Astrocyte (in vitro differentiated cells and primary cell): Measurements from ENCODE around the gene CRACR2A.

ENCODE experiments used
- EZH2 ChIP-seq: IDR thresholded peaks from 2 replicates; pipeline ENCODE4 v1.6.1; 2012; ENCODE audit warnings: mild to moderate bottlenecking, low read length, inconsistent platforms; ENCODE audit not compliant: insufficient read depth
- TF ChIP-seq, protein P1 (sequence below): IDR thresholded peaks from 2 replicates; pipeline ENCODE4 v1.5.1; 2011; ENCODE audit warnings: low read depth, mild to moderate bottlenecking, inconsistent platforms, low read length, moderate library complexity; ENCODE audit not compliant: insufficient read depth

DNA sequence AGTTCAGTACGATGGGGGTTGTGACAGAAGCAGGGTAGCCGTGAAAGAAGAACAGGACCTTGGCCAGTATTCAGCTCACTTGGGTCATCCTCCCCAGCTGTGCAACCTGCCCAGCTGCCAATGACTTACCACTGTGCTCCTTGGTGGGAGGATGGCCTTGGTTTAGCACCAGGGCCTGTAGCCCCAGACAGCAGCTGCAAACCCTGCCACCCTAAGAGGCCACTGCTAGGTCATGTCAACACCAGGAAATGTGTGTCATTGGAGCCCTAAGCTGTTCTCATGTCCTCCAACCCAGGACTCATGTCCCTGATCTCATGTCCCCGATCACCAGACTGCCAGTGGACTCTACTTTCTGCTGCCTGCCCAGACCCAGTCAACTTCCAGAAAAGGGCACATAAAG is 3.0 kb upstream of the CRACR2A start:
- TF ChIP-seq EZH2 = no peak
- TF ChIP-seq, protein P1, sequence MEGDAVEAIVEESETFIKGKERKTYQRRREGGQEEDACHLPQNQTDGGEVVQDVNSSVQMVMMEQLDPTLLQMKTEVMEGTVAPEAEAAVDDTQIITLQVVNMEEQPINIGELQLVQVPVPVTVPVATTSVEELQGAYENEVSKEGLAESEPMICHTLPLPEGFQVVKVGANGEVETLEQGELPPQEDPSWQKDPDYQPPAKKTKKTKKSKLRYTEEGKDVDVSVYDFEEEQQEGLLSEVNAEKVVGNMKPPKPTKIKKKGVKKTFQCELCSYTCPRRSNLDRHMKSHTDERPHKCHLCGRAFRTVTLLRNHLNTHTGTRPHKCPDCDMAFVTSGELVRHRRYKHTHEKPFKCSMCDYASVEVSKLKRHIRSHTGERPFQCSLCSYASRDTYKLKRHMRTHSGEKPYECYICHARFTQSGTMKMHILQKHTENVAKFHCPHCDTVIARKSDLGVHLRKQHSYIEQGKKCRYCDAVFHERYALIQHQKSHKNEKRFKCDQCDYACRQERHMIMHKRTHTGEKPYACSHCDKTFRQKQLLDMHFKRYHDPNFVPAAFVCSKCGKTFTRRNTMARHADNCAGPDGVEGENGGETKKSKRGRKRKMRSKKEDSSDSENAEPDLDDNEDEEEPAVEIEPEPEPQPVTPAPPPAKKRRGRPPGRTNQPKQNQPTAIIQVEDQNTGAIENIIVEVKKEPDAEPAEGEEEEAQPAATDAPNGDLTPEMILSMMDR = no peak
